ENCODE measurements around the gene FAM168A.

GRCh38 chr11:73596547-73596946 is 1.4 kb downstream of the FAM168A start:
- TF ChIP-seq CTCF (IDR thresholded peaks at IDR 0.05; ENCODE audit: low read depth, low read length, poor library complexity, severe bottlenecking), result no peak
- no peak for TF ChIP-seq EZH2phosphoT487 (IDR thresholded peaks at IDR 0.05; ENCODE audit: borderline replicate concordance, low read length)

All from DOHH2 (cell line).